GM18858 (cell line): Measurements from ENCODE around the gene SELENOV.
A peak's percentile ranks its signal among the peaks of the same experiment; 100 is the strongest.

ENCODE experiments used
- ATAC-seq: cut with Tn5 transposase; IDR thresholded peaks from one replicate; pipeline ENCODE4 v1.9.1; 2021; ENCODE audit not compliant: unreplicated experiment

SELENOV gene

DNA sequence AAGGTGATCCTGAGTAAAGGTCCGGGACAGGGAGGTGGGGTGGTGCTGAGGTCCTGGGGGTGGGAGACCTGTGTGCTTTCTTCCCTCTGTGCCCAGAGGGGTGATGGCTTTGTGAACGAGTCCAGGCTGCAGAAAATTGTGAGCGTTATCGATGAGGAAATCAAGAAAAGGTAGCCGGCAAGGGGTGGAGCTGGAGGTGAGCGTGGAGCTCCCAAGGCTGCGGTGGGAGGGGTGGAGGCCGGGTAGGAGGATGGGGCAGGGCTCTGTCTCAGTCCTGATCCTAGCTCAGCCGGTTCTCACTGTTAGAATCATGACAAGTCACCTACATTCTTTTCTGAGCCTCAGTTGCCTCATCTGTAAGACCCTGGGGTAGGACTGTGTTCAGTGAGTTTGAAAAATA lies 4.0 kb downstream of the SELENOV start:
- ATAC-seq: no peak

DNA sequence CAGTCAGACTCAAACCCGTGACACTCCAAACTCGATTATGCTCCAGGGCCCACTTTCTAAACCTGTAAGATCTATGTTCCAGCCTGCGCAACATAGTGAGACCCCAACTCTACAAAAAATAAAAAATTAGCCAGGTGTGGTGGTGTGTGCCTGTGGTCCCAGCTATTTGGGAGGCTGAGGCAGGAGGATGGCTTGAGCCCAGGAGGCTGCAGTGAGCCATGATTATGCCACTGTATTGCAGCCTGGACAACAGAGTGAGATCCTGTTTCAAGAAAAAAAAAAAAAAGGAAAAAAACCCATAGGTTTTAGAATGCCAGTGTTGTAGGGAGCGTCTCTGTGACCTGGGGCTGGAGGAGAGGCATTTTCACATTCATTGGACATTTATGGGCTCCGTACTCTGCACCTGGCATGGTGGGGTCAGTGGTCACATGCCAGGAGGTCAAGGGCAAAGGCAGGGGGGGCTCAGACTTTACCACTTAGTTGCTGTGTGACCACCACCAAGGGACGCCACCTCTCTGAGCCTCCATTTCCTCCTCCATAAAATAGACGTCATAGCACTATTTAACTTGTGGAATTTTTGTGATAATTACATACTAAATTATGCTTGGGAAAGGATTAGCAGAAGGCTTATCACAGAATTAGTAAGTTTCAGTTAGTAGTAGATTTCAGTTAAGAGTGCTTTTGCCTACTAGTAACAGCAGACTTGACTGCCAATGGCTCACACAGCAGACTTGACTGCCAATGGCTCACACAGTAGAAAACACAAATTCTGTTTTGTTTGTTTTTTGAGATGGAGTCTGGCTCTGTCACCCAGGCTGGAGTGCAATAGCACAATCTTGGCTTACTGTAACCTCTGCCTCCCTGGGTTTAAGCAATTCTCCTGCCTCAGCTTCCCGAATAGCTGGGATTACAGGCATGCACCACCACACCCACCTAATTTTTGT lies 5.9 kb downstream of the SELENOV start:
- no peak for ATAC-seq

DNA sequence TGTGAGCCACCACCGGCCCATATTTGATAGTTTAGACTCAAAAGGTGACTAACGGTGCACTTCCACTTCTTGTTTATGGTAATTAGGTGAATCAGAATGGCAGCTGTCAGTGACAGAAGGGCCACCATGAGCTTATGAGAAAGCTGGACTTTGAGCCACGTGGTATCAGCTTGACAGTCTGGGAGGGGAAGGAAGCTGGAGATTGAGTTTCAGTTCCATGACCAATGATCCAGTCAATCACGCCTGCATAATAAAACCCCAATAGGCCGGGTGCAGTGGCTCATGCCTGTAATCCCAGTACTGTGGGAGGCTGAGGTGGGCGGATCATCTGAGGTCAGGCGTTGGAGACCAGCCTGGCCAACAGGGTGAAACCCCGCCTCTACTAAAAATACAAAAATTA lies 9.6 kb downstream of the SELENOV start:
- no peak for ATAC-seq

DNA sequence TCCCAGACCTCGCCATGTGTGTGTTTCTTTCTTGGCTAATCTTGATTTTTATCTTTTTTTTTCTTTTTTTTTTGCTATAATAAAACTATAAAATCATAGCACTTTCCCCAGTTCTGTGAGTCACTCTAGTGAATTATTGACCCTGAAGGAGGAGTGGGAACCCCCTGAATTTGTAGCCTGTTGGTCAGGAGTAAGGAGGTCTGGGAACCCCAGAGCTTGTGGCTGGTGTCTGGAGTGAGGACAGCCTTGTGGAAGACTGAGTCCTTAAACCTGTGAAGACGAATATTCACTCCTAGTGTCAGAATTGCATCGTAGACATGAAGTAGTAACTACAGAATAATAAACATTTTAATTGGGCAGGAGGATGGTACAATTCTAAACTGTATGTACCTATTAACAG lies 10.3 kb downstream of the SELENOV start:
- ATAC-seq: no peak

DNA sequence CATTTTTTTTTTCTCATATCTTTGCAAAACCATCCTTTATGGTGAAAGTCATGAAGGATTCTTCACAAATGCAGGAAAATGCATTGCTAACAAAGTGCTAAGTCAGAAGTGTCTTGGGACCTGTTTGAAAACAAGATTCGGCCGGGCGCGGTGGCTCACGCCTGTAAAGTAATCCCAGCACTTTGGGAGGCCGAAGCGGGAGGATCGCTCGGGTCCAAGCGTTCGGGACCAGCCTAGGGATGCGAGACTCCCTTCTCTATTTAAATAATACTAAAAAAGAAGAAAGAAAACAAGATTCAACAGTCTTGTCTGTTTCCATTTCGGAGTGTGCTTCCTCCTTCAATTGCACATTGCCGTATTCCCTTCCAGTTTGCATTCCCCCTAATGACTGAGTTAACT lies 16.9 kb downstream of the SELENOV start:
- no peak for ATAC-seq

DNA sequence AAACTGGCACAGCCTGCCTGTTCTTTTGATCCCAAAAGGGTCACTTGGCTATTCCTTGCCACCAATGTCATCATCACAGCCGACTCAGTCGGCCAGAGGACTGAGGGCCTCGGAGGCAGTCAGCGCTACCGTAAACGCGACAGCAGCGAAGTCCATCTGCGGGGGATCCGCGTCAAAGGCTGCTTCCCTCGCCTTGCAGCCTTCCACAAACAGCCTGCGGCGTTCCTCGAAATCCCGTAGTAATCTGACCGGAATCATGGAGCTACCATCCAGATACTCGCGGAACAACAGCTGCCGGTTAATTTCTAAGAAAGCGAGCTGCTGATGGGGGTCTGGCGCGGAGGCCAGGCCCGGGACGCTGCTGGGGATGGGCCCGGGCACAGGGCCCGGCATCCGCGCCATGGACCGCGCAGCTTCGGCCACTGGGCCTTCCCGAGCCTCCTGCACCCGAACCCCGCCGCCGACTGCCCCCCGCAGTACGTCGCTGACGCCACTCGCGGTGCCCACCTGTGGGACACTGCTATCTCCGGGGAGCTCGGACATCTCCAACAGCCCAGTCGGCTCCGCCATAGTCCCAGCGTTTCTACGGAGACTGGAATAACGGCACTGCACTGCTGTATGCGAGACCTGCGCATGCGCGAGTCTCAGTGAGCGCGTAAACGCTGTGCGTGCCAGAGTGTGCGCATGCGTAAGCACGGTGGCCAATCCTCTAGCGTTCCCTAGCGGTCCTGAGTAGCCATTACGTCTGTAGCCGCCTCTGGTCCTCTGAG lies 17.5 kb downstream of the SELENOV start, which contains the start of gene EID2B:
Gene EID2B, minus strand, starts transcription at position 620 of the 770 bp plus-strand sequence. Its CDS starts 50 bp downstream, at position 570.
- ATAC-seq: peak; percentile 73

DNA sequence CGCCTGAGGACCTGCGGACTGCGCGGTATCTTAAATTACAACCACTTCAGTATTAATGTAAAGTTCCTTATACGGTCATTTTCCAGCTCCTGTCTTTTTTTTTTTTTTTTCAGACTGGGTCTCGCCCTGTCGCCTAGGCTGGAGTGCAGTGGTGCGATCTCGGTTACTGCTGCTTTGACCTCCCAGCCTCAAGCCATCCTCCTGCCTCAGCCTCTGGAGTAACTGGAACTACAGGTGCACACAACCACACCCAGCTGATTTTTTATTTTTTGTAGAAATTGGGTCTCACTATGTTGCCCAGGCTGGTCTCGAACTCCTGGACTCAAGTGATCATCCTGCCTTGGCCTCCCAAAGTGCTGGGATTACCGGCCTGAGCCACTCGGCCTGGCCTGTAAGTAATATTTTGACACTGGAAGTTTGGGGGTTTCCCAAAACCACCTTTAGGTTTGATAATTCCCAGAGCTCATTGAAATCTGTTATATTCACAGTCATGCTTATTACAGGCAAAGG lies 18.1 kb downstream of the SELENOV start:
- ATAC-seq: no peak

DNA sequence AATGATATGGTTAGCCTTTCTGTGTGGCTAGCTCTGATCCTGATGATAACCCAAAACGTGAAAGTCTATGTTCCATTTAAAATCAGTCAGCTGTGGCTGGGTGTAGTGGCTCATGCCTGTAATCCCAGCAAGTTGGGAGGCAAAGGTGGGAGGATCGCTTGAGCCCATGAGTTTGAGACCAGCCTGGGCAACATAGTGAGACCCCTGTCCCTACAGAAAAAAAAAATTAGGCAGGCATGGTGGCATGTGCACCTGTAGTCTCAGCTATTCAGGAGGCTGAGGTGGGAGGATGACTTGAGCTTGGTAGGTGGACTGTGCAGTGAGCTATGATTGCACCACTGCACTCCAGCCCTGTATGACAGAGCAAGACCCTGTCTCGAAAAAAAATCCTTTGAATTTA lies 18.9 kb downstream of the SELENOV start:
- ATAC-seq: no peak

DNA sequence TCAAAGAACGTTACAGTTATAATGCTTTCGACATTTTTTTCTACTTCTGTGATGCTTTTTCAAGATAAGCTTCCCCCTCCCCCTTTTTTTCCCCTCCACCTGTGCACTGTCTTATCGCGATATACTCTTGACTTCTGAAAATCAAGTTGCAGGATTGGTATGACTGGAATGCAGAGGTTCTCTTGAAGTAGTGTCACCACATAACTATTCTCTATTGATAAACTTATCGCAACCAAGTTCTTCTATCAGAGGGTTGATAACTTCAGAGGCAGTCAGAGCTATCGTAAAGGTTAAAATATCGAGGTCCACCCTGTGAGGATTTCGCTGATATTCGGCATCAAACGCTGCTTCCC lies 24.2 kb downstream of the SELENOV start:
- no peak for ATAC-seq

DNA sequence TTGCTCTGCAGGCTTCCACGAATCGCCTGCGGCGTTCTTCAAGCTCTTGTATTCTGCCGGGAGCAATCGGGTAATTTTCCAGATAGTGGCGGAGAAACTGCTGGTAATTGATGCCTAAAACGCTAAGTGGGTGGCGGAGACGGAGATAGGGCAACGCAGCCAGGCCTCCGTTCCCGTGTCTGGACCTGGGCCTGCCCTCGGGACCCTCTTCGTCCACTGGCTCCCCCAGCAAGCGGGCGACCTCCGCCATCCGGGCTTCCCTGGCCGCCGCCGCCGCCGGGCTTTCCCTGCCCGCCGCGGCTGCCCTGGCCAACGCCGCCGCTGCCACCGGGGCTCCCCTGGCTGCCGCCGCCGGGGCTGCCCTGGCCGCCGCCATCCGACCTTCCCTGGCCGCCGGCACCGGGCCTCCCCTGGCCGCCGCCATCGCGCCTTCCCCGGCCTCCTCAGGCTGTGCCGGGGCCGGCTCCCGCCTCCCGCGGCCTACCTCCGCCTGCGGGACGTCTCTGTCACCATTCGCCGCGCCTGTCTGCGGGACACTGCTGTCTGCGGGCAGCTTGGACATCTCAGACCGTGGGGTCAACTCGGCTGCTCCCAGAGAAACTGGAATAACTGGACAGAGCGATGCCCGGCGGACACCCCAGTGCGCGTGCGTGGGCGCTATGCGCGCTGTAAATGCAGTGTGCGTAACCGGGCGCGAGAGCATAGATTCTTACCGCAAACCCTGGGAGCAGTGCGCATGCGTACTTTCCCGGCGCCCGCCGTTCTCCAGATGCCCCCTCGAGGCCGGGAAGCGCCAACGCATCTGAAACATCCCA lies 24.8 kb downstream of the SELENOV start, which contains the start of gene EID2:
Gene EID2, minus strand, starts transcription at position 644 of the 815 bp plus-strand sequence. Its CDS starts 82 bp downstream, at position 562.
- ATAC-seq: peak; percentile 70

DNA sequence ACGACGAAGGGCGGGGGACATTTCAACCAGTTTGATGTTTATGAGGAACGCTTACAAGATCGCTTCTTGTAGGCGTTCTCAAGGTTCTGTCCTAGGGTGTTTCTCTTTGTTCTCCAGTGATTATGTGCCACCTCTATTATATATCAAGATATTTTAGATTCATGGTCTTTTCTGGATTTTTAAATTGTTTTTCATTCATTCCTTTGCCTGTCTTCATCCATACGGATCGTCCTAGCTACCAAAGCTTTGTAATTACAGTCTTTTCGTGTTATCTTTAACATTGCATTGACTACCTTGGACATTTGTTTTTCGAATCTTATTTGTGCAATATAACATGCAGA lies 25.4 kb downstream of the SELENOV start:
- no peak for ATAC-seq

DNA sequence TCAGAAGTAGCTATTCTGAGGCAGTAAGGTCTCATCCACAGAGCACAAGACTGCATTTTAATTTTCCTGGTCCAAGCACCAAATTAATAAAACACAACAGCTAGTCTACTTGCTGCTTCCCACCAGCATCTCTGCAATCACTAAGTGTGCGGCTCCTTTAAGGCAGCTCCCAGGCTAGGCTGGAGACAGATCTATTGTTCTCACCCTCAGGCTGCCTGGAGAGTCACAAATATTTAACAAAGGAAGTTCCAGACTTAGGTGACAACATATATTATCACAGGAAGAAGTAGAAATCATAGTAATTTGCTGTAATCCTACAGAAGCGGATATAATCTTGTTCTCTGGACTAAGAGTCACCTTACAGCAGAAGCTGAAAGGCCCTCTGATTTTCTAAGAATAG lies 27.3 kb downstream of the SELENOV start:
- ATAC-seq: no peak

DNA sequence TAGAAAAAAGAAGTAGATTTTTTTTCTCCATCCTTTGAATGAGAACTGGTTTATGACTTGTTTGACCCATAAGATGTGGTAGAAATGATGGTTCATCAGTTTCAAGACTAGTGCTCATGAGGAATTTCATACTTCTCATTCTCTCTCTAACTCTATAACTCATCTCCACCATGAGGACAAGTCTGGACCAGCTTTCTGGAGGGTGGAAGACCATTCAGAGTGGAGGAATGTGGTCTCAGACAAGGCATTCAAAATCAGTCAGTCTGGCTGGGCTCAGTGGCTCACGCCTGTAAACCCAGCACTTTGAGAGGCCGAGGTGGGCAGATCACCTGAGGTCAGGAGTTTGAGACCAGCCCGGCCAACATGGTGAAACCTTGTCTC lies 28.5 kb downstream of the SELENOV start:
- ATAC-seq: no peak

DNA sequence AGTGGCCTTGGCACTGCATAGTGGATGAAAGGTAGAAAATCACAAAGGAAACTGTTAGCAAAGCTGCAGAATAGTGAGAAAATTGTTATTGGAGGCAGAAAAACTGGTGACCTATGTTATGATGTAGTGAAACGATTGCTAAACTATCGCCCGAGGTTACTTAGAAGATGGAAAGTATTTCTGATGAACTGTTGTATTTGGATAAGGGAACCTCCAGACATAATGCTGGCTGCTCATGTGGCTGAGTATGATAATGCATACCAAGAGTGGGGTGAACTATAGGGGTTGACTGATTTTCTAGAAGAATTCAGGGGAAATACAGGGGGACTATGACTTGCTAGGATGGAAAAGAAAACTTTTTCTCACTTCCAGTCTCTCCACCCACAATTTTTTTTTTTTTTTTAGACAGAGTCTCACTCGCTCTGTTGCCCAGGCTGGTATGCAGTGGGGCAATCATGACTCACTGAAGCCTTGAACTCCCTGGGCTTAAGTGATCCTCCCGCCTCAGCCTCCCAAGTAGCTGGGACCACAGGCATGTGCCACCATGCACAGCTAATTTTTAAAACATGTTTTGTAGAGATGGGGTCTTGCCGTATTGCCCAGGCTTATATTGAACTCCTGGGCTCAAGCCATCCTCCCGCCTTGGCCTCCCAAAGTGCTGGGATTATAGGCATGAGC lies 29.4 kb downstream of the SELENOV start:
- ATAC-seq: no peak

DNA sequence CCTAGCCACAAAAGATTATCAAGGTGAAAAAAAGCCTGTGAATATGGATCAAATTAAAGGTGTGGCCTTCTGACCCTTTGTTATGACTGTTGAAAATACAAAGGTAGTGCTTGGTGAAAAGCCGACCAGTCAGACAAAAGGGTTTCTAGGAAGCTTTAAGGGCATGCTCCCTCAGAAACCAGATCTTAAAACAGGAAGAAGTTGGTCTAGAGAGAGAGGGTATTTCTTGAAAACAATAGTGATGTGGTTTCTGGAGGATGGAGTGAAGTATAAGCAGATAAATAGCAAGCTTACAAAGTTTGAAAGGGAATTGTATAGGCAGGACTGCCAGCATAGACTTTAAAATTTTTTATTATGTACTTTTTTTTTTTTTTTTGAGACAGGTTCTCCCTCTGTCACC lies 30.0 kb downstream of the SELENOV start:
- no peak for ATAC-seq

DNA sequence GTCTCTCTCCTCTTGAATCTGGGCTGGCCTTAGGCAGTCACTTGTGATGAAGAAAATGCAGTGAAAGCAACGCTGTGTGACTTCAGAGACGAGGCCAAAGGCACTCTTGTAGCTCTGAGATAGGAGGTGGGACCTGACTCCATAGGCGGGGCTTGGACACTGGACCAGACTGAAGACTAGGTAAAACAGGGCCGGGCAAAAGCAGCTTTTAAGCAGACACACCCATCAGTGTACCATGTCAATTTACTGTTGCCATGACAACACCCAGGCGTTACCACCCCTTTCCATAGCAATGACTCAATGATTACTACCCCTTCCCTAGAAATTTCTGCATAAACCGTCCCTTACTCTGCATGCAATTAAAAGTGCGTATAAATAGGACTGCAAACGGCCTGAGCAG lies 31.7 kb downstream of the SELENOV start:
- no peak for ATAC-seq

DNA sequence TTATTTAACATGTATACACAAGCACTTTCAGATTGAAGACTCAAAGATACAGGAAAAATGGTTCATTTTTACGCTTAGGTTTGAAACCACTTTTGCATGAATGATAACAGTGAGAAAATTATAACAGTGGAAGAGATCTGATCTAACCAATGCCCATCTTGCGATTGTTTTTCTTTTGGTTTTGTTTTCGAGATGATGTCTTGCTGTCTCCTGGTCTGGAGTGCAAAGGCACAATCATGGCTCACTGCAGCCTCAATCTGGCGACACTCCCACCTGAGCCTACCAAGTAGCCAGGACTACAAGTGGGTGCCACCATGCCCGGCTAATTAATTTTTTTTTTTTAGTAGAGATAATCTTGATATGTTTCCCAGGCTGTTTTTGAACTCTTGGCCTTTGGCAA lies 35.3 kb downstream of the SELENOV start:
- no peak for ATAC-seq

DNA sequence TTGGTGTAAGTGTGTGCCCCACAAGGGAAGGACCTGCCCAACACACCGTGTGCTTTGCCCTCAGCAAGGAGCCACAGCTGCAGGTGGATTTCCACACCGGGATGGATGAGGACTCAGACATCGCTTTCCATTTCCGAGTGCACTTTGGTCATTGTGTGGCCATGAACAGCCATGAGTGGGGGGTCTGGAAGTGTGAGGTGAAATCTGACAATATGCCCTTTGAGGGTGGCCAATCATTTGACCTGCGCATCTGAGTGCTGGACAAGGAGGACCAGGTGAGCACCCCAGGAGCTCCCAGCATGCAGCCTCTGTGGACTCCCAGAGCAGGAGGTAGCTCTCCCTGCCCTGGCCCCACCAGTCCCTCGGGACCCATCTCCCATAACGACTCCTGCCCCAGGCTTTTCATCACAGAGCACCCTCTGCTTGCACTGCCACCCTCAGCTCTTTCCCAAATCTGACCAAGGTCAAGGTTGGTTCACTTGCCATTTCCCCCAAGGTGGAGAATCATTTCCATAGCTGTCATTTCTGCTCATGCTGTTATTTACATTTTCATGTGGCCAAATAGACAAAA lies 38.2 kb downstream of the SELENOV start:
- ATAC-seq: no peak

DNA sequence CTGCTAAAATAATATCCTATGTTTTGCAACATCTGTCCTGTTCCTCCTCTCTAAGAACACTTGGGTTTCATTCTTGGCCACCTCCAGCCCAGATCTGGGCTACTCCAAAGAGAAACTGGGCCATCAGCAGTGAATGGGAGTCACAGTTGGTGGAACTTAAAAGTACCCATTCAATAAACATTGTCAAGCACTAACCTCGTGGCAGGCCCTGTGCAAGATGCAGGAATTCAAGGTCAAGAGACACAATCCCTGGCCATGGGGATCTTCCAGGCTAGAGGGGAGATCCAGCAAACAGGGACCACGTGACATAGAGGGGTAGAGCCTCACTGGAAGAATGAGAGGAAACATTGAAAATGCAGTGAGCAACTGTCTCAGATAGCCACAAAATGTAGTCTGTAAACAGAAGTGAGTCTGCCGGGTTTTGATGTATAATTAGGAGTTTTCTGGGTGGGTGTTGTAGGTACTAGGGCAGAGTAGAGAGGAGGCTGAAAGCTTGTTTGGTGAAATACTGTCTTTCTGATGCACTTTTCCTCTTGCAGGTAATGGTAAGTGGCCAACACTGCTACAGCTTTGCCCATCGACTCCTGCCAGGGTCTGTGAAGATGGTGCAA lies 39.9 kb downstream of the SELENOV start:
- no peak for ATAC-seq

DNA sequence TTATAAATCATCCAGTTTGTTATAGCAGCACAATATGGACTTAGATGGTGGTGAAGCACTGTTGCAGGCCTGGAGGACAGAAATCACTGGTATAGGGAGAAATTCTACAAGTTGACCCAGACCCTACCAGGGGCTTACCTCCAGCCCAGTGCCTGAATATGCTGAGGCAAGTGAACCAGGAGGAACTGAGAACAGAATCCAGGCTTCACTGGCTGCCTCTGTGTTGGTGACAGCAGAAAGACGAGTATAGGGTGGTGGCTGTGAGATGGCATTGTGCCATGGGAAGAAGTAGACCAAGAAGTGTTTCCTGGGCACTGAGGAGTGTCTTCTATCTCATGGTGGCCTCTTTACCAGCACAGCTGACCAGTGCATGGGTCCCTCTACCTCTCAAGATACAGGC lies 40.9 kb downstream of the SELENOV start:
- ATAC-seq: no peak
